LoVo (cell line): Measurements from ENCODE around the gene ANKRD65.
A peak's percentile ranks its signal among the peaks of the same experiment; 100 is the strongest.
"Not testable (repeated sequence)": the region's sequence is repeated elsewhere in the genome, so short reads cannot be mapped to it uniquely, and the experiment has no call there.

ENCODE experiments used
- DNase-seq: peaks from one replicate; pipeline ENCODE4 v3.0.0-alpha.2; 2016; ENCODE audit warnings: low spot score

The ANKRD65 gene

DNA sequence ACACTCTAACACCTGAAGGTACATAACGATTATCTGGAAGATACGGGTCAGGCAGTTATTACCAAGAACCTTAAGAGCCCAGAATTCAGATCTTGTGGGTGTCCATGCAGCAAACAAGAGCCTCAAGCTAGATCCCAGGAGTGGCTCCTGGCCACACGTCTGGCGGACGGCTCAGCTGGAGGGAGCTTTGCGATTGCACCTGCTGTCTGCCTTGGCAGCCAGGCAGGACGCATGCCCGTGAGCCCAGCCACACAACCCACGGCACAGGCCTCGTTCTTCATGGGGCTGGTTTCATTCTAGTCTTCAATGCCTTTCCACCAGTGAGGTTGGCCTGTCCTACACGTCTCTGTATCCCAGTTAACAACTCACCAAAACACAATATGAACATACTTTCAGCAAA is 27.6 kb downstream of the ANKRD65 start:
- DNase-seq: no peak

DNA sequence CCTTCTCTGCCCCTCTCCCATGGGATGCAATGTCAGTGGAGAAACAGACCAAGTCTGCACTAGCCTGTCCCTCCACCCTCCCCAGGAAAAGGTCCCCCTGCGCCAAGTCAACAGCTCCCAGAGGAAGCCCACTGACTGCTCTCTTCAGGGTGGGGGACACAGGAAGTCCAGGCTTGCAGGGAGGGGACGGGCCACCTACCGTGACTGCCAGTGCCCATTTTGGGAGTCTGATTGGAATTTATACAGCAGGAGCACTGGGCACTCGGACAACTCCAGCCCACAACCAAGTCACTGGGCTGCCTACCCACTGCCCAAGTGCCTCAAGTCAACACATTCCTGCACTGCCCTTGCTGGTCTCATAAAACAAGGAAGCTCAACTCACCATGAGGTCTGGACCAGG is 28.1 kb downstream of the ANKRD65 start:
- DNase-seq: no peak

DNA sequence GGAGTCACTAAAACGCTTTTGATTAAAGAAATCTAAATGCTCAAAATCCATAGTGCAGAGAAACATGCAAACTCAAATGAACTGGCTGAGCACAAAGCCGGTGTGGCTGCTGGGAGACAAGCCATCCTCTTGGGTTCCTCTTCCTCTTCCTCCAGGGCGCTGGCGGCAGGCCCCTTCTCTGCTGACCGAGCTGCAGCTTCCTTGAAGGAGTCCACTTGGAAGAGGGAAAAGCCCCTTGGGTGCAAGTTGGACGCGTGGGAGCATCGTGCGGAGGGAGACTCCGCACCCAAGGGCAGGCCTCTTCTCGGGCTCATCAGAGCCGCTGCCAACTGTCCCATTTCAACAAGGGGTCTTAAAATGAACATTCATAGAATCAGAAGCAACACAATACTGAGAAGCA is 29.9 kb downstream of the ANKRD65 start:
- DNase-seq: no peak

DNA sequence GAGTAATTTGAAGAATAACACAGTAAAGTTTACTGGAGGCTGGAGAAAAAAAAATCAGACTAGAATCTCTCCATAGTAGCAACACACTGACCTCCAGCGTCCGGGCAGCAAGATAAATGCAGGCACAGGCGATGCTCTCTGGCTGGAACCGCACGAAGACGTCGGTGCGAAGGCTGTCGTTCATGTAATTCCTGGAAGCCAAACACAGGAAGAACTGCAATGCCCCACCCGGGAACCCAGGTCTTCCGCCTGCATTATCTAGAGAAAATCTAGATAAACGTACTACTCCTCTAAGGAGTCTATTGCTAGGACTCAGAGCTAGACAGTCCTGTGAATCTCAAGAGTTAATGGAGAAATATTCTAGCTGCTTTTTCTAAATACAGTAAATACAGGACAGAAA is 30.4 kb downstream of the ANKRD65 start:
- DNase-seq: no peak

DNA sequence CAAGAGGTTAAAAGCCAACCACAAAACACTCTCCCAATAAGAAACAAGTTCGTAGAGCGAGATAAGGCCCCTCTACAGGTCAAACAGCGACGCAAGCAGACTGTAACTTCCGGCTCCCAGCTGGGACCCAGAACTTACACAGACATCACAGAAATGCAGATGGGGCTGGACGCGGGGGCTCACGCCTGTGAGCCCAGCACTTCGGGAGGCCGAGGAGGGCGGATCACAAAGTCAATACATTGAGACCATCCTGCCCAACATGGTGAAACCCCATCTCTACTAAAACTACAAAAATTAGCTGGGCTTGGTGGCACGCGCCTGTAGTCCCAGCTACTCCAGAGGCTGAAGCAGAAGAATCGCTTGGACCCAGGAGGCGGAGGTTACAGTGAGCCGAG is 33.0 kb downstream of the ANKRD65 start:
- no peak for DNase-seq

DNA sequence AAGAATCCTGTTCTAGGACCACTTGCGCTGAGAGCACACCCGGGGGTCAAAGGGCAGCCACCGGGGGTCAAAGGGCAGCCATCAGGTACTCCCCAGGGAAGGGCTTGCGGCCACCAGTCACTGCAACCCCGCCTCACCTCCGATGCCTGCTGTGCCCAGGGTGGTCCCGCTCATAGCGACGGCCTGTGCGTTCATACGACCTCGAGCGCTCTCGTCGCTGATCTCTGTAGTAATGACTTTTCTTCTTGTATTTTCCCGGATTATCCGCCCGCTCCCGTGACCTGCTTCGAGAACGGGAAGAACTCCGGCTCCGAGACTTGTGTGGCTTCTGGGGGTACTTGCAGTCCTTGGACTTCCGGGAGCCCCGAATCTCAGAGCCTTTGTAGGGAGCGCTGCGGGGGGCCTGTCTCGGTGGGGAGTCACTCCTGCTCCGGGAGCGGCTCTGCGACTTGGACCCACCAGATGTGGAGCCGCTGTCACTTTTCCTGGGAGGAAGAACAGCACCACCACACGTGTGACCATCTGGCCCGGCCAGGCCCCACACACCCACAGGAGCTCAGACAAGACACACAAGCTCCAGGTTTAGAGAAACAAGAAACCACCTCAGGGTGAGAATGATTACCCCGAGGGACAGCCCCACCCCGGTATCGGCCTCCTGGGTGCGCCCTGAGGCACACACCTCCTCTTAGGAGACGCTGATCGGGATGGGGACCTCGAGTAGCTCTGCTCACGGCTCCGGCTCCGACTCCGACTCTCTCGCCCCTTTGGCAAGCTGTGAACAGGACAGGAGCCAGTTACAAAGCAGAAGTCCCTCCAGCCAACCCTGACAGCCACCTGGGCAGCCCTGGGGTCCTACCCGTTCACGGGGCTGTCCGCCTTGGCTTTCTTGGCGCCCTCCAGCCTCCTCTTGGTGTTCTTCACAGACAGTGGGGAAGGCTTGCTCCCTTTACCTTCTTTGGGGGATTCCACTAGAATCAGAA is 33.7 kb downstream of the ANKRD65 start:
- no peak for DNase-seq

DNA sequence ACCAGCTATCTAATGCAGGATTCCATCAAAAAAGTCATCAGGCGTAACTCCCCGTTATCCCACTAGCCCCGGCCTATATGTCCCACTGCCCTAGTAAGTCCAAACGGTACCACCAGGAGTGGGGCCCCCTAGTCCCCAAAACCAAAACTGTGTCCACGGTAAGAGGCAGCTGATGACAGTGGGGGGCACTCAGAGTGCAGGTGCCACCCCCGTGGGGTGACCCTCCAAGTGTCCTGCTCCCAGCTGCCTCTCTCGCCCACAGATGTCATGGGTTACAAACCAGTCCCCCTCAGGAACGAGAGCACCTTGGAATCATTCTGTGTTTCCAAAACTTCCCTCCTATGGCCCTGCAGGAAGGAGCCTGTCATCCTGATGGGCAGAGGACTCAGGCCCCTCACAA is 35.1 kb downstream of the ANKRD65 start:
- DNase-seq: no peak

DNA sequence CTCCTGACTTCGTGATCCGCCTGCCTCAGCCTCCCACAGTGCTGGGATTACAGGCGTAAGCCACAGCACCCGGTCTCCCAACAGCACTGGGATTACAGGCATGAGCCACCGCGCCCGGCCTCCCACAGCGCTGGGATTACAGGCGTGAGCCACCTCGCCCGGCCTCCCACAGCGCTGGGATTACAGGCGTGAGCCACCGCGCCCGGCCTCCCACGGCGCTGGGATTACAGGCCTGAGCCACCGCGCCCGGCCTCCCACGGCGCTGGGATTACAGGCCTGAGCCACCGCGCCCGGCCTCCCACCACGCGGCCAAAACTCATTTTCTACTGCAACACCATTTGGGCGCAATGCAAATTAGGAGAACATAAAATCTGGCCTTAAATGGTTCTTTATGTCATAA is 35.7 kb downstream of the ANKRD65 start:
- not testable (repeated sequence) for DNase-seq

DNA sequence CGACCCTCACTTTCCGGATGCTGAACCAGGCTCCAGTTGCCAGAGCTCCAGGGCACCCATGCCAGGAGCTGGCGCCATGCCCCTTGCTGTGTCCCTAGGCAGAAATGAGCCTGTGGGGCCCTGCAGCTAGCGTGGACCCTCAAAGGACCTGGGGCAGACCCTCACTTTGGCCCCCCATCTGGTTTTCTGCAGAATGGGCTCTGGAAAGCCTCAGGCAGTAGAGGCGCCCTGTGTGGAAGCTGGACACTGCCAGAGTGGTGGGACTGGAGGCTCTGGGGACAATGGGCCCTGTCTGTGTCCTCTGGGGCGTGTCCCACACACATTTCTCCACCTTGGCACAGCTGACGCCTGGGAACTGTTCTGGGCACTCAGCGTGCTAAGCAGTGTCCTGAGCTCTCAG is 39.8 kb downstream of the ANKRD65 start:
- no peak for DNase-seq

DNA sequence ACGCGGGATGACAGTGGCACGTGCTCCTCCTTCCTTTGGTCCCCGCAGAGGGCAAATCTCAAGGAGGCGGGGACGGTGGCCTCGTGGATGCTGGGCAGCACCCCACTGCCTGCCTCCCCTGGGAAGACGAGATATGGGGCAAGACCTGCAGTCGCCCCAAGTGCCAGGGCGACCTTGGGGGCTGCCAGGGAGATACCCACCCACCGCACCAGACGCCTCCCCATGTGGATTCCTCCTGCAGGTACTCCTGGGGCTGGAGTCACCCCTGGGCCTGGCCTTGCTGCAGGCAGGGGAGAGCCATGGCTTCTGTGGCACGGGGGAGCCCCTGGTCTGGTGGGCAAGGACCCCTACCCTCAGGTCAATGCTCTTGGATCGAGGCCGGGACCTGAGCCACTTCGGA is 40.2 kb downstream of the ANKRD65 start:
- DNase-seq: no peak

DNA sequence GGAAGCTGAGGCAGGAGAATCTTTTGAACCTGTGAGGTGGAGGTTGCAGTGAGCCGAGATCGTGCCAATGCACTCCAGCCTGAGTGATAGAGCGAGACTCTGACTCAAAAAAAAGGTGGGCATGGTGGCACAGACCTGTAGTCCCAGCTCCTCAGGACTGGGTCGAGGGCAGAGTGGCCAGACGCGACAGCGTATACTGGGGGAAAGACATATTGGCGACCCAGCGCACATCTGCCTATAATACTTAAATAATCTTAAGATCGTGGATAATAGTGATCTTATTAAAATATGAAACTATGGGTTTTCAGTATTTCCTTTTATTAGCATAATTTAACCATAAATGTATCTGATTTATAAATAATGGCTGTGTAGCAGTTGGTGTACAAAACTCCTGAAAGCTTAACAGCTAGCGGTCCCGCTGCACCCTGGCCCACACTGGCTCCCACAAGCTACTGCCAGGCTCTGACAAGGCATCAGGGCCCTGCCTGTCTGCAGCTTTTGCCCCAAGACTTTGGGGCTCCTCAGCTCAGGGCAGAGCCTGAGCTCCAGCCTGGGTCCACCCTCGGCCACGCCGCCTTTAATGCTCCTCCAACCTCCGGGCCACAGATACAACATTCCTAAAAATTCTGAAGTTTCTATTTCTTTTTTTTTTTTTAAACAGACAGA is 43.4 kb downstream of the ANKRD65 start:
- no peak for DNase-seq

DNA sequence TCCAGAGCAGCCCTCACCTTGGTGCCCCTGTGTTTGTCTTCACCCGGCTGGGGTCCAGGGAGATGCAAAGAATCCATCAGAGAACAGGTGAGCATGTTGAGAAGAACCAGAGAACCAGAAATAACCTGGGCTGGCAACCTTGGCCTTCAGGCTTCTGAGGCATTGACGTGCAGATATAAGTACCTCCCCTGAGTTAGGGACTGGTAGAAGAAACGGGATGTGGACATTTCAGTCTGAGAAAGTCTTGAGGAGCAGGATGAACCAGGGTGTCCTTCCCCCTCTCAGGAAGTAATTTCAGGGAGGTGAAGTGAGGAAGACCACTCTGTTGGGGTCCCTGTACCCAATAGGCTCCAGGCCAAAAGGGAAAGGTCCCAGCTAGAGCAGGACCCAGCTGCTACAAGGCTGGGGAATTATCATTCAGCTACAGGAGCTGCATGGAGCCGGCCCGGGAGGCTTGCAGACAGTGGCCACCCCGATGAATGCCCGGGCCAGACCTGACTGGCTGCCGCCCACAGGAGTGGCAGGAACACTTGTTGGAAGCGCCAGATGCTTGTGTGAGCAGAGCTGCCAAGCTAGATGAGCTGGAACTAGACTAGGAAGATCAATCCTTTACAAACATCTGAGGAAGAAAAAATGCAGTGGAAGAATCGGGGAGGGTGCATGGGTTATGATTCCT is 44.4 kb downstream of the ANKRD65 start:
- DNase-seq: no peak

DNA sequence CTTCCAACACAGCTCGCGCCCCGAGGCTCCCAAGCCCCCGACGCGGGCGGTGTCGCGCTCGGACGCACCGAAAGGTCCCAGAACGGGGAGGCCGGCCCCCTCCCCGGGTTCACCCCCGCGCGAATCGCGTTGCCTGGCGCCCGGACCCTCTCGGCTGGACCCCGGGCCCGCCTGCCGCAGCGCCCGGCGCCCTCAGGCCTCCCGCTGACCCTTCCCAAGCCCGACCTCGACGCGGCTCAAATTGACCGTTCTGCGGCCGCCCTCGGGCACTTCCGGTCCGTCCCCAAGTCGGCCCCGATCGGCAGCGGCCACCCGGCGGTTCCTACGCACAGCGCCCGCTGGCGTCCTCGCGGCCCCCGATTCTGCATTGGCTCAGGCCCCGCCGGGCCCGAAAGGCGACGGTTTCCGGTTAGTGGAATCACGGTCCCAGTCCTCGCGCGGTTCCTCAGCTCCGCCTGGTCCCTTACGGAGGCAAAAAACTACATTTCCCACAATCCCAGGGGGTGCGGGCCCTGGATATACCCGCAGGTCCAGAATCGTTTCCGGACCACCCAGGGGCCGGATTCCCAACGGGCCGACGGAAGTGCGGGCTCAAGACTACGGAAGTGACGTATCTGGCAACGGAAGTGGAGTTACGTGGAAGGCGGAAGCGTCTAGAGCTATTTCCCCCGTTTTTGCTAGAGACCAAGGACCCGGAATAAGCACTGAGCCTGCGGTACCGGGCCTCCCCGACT is 46.0 kb downstream of the ANKRD65 start, which contains the start of gene AURKAIP1:
TSS of gene AURKAIP1 (minus strand) at position 279 of the 734 bp plus-strand sequence. CDS start 451 bp downstream, outside the sequence.
- peak; percentile 99 for DNase-seq

DNA sequence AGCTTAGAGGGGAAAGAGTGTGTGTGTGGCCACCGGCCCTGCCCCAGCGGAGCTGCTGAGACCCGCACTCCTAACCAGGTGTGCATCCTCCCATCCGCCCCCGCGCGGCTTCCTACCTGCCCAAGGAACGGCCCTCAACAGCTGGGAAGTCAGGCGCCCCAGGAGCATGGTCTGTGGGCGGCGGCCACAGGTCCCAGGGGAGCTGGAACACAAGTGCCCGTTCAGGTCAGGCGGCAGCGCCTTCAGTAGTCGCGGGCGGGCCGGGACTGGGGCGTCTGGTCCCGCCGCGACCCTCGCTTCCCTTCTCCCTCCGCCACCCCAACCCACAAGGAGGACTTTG is 46.5 kb downstream of the ANKRD65 start:
- no peak for DNase-seq

DNA sequence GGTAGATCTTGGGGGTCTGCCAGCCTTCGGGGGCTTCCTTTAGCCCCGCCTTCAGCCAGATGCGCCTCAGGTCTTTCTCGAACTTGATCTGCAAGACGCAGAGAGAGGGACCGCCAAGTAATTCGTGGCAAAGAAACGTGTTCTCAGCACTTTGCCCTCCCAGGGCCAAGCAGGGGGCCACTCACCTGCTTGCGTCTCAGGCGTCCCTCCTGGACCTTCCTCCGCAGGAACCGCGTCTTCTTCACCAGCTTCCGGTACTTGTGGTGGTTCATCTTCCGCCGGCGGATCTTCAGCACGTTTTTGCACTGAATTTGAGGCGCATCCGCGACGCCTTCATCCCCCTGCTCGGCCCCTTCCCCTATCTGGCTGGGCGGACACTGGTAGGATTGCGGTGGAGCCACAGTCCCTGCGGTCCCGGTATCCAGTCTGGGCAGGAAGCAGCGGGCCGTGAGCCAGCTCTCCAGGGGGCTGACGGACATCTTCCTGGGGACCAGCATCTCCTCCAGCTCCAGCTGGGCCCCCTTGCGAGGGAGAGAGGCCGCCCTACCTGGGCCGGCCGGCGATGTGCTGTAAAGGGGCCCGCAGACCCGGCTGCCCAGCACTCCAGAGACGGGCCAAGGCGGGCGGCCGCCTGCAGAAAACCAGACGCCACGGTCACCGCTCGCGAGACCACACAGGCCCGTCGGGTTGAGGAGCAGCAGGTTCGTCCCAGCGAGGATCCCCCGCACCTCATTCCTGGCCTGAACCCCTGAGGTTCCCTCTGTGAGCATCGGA is 47.1 kb downstream of the ANKRD65 start:
- DNase-seq: no peak

DNA sequence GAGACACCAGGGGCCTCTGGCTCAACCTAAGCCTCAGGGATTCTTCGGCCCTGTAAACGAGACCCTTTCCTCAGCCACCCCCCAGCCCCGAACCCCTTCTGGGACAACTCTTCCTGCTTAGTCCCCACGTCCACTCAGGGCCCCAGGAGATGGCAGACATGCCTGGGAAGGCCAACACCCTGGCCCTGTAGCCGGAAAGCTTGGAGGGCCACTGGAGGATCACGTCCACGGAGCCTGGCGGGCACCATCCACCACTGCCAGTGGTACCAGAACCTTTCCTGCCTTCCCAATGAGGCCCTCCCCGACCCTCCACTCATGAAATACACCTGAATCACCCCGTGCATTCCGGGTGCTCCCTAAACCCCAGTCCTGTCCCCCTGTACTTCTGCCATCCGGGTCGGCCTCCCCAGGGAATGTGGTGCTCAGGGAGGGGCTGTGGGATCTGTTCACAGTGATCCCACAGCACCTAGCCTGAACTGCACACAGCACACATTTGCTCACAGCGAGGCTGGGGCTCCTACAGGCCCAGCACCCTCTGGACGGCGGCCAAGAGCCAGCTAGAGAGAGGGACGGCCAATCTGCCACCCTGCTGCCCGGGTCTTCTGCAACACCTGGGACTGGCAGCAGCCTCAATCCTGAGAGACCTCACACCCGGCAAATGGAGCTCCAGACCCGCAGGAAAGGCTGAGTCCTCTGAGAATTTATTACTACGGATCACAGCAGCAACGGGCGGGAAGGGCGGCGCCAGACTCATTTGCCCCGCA is 47.8 kb downstream of the ANKRD65 start:
- no peak for DNase-seq

DNA sequence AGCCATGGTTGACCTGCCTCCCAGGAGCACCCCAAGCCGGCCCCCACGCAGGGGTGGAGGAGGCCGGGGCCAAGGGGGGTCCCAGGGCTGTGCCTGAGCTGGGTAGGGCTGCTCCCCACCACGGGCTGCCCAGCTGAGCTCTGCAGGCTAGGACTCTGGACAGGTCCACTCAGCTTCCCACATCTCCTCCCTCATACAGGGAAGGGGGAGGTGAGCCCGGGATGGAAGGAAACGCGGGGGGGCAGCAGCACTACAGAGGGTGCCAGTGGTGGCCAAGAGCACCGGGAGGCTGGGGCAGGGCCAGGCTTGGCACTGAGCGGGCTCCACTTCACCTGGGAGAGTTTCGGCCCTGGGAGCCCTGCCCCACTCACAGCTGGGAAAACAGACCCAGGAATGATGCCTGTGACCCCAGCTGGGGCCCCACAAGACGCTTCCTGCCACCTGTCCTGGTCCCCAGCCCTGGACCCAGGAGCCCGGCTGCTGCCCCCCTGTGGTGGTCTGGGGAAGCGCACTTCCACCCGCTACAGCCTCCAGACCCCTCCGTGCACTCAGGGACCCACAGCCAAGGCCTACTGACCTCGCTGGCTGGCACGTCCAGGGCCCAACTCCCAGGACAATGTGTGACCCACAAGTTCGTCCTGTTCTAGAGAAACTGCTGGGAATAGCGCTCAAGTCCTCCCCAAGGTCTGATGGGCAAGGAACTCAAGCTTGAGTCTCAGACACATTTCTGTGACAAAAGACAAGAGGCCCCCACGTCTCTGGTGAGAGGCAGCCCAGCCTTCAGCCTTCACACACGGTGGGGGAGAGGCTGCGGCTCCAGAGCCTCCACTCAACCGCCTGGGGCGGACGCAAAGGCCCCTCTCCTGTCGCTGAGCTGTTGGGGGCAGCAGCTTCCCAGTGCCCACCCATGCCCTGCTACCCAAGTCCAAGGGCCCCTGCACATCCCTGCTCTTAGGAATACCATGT is 49.0 kb downstream of the ANKRD65 start:
- peak; percentile 37 for DNase-seq

DNA sequence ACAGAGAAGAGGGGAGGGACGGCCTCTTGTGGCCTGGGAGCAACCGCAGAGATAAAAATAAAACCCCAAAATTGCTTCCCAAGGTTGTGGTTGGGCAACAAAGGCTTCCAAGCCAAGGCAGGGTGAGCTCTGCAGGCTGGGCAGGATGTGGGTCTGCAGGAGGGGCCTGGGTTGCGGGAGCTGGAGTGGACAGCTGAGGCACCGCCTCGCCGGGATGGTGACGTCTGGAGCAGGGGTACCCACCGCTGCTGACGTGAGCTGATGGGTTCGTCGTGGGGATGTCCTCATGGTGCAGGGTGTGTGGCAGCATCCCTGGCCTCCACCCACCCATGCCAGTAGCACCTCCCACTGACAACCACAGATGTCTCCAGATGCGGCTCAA is 49.7 kb downstream of the ANKRD65 start:
- no peak for DNase-seq

DNA sequence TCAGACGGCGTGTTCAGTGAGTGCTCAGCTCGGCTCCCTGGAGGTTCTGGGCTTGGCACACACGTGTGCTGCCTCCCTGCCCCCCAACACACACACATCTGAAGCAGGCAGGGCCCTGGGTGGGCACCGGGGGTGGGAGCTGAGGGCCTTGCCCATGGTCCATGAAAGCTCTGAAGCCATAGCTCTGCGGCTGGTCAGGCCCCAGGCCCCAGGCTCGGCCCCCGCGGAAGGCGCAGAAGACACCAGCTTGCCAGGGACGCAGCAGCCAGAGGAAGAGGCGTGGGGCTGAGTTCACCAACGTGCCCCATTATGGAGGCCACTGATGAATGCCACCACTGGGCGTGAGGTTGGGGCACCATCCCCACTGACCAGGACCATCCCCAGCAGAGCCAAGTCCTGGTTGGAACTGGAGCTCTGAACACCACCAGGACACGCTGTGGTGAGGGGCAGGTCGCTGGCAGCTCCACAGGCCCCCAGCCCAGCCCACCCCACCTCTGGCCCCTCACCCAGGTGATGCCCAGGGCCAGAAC is 50.2 kb downstream of the ANKRD65 start:
- no peak for DNase-seq
